GM08714 (cell line): Measurements from ENCODE around the gene RNF212.

Experiments used
- H3K4me3 ChIP-seq: fragments of 200-500 bp; sonication (Bioruptor generic); 2 replicates; pipeline ENCODE4 v1.5.1; 2014; ENCODE audit warnings: mild to moderate bottlenecking, low read length, inconsistent platforms
- ZNF274 ChIP-seq: IDR thresholded peaks from 2 replicates; pipeline ENCODE4 v1.6.1; 2012; ENCODE audit warnings: mild to moderate bottlenecking, low read depth, low read length

Gene RNF212, protein sequence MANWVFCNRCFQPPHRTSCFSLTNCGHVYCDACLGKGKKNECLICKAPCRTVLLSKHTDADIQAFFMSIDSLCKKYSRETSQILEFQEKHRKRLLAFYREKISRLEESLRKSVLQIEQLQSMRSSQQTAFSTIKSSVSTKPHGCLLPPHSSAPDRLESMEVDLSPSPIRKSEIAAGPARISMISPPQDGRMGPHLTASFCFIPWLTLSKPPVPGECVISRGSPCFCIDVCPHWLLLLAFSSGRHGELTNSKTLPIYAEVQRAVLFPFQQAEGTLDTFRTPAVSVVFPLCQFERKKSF

DNA sequence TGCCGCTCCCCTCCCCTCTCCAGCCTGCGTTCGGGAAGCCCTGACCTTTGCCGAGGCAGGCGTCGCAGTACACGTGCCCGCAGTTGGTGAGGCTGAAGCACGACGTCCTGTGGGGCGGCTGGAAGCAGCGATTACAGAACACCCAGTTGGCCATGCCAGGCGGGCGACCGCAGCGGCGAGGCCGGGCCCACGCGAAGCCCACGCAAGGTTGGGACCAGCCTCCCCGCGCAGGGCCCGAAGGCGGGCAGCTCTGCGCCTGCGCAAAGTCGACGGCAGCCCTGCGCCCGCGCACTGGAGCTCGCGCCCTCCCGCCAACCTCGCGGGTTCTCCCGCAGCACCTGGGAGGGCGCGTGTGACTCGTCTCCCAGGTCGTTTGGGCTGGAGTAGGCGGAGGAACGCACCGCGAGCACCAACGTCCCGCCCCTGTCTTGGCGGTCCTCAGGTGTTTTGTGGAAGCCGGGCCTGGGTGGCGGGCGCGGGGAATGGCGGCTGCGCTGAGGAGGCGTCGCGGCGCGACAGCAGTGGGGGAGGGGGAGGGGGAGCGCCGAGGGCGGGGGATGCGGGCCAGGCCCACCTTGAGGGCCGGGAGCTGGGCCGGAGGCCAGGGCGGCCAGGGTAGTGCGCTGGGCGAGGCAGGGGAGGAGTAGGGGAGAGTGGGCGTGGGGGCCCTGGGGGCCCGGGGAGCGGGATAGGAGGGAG lies at the start of gene RNF212:
Gene RNF212, minus strand, starts transcription at position 254 of the 699 bp plus-strand sequence. Its CDS starts 100 bp downstream, at position 154.
- TF ChIP-seq ZNF274 = no peak
- no peak within 1 kb of the TSS for H3K4me3 ChIP-seq

DNA sequence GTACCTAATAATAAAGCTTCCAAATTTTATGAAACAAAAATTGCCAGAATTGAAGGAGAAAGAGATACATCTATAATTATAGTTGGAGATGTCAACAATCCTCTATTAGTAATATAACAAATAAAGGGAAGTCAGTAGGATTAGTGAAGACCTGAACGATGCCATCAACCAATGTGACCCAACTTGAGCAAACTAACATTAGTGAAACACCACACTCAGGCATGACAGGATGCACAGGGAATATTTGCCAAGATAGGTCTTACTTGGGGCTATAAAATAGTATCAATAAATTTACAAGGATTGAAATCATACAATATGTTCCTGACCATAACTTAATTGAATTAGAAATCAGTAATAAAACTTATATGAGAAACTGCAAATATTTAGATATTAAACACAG lies 47.0 kb upstream of the RNF212 start:
- TF ChIP-seq ZNF274 = no peak
- H3K4me3 ChIP-seq = no peak overlapping the region

DNA sequence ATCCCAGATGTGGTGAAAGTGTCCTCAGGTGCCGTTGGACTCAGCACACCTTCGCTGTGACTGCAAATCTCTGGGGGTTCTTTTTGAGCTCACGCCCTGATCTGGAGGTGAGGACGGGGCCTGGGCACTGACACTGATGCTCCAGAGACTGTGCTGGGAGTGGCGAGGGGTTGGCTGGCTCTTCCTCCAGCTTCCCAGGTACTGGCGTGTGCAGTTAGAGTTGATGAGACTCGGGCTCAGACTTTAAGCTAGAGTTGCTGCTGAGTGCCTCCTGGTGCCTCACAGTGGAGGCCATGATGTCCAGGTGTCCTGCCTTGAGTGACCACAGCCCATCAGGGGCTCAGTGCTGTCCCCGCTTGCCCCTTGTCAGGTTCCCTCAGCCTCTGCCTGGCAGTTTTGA lies 42.7 kb upstream of the RNF212 start:
- H3K4me3 ChIP-seq = no peak overlapping the region
- no peak for TF ChIP-seq ZNF274

DNA sequence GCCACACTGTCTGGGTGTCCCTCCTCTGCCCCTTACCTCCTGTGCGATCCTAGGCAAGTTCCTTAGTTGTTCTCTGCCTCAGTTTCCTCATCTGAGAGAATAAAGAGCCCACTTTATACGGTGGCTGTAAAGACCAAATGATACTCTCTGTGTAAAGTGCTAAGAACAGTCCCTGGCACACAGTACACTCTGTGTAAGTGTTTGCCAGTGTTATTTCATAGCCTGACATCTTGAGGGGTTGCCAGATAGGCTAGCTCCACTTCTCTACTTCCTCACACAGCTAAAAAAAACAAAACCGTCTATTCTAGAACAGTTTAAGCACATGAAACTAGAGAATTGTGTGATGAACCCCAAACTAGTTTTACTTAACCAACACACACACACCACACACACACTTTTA lies 42.0 kb upstream of the RNF212 start:
- no peak for TF ChIP-seq ZNF274
- no peak overlapping the region for H3K4me3 ChIP-seq

DNA sequence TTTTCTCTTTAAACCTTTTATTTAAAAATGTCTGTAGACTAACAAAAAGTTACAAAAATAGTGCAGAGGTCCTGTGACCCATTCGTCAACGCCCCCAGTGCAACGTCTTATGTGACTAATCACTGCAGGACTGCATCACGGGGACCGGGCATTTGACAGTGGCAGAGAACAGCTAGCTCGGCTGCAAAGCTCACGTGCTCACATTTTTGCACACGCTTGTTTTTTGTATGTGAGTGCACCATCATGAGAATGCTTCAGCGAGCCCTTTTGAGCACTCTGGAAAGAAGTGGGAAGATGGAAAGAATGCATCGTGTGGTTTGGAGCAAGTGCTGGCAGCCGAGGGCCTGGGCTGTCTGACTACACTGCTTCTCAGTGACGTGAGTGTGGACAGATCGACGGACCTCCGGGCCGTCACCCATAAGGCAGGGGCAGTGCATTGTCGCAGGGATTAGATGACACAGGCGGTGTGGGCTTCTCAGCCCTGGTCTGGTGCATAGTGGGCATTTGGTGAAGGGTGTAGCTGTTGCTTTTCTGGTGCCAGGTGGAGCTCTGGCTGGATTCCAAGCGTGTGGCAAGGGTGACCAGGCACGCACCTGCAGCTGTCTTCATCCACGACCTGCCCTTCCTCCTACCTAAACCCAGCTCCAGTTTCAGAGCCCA lies 41.3 kb upstream of the RNF212 start:
- TF ChIP-seq ZNF274 = no peak
- no peak overlapping the region for H3K4me3 ChIP-seq

DNA sequence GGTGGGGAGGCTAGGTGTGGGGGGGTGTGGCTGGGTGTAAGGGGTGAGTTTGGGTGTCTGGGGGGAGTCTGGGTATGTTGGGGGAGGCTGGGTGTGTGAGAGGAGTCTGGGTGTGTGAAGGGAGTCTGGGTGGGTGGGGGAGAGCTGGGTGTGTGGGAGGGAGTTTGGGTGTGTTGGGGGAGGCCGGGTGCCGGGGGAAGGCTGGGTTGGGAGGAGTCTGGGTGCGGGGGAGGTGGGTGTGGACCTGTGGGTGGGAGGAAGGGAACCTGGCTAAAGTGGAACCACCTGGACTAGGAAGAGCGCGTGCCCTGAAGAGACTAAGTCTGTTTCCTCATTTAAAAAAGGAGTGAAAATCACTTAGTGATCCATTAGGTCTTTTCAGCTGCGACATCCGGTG lies 40.8 kb upstream of the RNF212 start:
- no peak overlapping the region for H3K4me3 ChIP-seq
- TF ChIP-seq ZNF274 = no peak

DNA sequence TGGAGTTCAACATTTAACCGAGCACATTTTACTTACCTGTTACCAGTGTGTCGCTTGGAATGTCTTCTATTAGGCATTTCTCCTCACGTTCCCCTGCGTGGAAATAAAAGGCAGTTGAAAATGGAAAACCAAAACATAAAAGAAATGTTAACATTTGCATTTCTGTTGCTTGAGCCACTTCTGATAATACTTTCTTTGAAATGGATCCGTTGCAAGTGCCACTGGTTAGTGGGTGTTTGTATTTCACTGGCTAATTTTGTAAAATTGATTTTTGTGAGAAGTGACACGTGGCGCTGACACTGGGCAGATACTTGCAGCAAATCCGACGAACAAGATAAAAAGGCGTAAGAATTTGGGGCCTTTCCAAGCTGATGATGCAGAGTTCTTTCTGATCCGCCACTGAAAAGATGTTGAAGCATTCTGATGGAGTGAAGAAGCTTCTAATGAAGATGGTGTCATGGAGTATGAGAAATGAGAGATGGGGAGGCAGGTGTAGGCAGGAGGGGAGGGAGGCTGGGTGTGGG lies 40.3 kb upstream of the RNF212 start:
- no peak overlapping the region for H3K4me3 ChIP-seq
- no peak for TF ChIP-seq ZNF274

DNA sequence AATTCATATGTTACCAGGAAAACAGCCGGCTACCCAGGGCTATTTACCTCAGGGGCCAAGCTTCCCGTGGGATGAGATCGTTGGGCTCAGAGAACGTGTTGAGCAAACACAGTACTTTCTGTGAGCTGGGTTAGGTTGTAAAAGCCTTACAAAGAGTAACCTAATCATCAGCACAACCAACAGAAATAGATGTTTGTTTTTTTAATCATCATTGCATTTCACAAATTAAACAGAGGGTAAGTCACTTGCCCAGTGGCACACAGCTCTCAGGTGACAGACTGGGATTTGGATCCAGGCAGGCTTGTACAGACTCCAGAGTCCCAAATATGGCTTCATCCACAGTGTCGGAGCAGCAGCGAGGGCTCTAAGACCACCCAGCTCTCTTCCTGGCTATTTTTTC lies 38.9 kb upstream of the RNF212 start:
- no peak for TF ChIP-seq ZNF274

DNA sequence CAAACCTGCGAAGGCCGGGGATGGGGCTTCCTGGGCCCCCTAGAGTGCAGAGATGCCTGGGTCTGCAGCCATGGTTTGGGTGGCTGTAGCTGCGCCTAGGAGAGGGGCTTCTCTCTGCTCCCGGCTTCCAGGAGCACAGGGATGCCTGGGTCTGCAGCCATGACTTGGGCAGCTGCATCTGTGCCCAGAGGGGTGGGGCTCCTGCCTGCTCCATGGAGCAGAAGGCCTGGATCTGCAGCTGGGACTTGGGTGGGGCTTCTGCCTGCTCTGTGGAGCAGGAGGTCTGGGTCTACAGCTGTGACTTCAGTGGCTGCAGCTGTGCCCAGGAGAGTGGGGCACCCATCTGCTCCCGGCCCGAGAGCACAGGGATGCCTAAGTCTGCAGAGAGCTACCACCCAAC lies 38.2 kb upstream of the RNF212 start:
- H3K4me3 ChIP-seq = no peak overlapping the region
- TF ChIP-seq ZNF274 = no peak

More for the DNA sequence above, 38.9 kb upstream of the RNF212 start:
- no peak overlapping the region for H3K4me3 ChIP-seq

DNA sequence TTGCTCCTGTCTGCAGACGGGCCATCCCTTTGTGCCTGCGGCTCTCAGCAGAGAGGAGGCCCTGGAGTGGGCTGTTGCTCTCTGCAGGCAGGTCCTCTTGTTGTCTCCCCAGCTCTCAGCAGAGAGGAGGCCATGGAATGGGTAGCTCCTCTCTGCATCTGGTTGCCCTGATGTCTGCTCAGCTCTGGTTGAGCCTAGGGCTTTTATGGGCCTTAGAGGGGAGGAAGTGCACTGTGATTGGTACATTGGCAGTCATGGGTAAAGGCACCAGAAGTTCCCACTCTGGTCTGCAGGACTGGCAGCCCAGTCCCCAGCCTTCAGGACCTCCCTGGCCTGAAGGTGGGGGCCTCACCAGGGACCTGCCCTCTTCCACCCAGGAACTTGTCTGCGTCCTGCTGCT lies 37.5 kb upstream of the RNF212 start:
- TF ChIP-seq ZNF274 = no peak
- no peak overlapping the region for H3K4me3 ChIP-seq

DNA sequence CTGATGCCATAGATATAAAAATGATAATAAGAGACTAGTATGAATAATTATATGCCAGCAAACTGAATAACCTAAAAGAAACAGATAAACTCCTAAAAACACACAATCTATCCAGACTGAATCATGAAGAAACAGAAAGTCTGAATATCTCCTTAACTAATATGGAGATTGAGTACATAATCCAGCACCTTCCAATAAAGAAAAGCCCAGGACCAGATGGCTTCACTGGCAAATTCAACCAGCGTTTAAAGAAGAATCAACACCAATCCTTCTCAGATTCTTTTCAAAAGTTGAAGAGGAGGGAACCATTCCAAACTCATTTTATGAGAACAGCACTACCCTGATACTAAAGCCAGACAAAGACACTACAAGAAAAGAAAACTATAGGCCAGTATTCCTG lies 26.5 kb upstream of the RNF212 start:
- H3K4me3 ChIP-seq = no peak overlapping the region
- no peak for TF ChIP-seq ZNF274

DNA sequence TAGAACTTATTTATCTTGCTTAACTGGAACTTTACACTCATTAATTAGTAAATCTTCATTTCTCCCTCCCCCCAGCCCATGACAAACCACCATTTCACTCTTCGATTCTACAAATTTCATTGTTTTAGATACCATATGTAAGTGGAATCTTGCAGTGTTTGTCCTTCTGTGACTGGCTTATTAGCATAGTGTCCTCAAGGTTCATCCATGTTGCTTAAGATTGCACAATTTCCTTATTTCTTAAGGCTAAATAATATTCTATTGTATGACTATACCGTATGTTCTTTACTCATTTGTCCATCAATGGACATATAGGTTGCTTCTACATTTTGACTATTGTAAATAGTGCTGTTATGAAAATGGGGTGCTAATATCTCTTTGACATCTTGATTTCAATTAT lies 24.5 kb upstream of the RNF212 start:
- H3K4me3 ChIP-seq = no peak overlapping the region
- TF ChIP-seq ZNF274 = no peak

DNA sequence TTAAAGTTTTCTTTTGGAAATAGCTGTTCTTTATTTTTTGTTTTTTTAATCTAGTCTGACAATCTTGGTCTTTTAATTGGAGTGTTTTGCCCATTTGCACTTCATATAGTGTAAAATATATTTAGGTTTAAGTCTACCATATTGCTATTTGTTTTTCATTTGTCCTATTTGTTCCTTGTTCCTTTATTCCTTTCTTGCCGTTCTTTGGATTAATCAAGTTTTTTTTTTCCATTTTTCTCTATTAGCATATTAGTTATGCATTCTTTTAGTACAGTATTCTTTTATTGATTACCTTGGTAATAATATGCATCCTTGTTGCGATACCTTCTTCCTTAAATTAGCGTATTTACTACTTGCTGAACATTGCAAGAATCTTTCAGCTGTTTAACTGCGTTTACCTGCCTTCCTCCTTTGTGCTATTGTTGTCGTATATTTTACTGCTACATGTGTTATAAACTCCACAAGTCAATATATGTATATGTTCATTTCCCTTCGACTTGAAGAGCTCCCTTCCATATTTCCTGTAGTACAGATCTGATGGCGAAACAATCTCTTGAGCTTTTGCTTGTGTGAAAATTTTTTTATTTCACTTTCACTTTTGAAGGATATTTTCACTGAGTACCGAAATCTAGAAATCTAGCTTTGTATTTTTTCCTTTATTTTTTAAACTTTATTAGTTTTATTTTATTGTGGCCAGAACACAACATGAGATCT lies 23.9 kb upstream of the RNF212 start:
- H3K4me3 ChIP-seq = no peak overlapping the region; the same call in 1 of the 2 replicates
- no peak for TF ChIP-seq ZNF274

DNA sequence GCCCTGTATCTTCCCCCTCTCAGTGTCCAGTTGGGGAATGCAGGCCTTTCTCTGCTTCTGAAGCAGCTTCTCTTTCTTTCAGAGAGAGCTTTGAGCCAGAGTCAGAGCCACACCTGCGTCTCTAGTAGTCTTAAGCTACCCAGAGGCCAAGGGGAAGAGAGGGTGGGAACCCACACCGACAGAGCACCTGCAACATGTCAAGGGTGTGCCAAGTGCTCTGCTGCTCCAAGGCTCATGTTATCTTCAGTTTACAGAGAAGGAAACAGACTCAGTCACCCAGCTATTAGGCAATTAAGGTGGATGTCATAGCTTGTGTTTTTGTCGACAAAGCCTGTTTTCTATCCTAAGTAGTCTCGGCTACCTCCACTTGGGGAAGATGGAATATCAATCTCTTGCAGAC lies 22.7 kb upstream of the RNF212 start:
- no peak for TF ChIP-seq ZNF274
- no peak overlapping the region for H3K4me3 ChIP-seq
